GM13977 (cell line): ENCODE measurements around the gene ARHGAP4.

Source experiments
- DNase-seq: peaks from one replicate; pipeline ENCODE4 v3.0.0; 2012; ENCODE audit warnings: low spot score
- in situ Hi-C: fragments of 300-500 bp; cut with MboI; formaldehyde crosslinking; loops from one replicate; pipeline ENCODE4 v1.12.0; 2022; ENCODE audit warnings: low sequenced_read_pairs, low pct_unique_long_range_greater_than_20kb, mixed read lengths, inconsistent platforms; ENCODE audit not compliant: unreplicated experiment
- TF ChIP-seq, protein P1 (sequence below): IDR thresholded peaks from 2 replicates; pipeline ENCODE4 v1.5.1; 2012; ENCODE audit warnings: mild to moderate bottlenecking, control low read depth; ENCODE audit not compliant: insufficient read depth; ENCODE audit errors: extremely low read depth, missing control alignments

Gene ARHGAP4

DNA sequence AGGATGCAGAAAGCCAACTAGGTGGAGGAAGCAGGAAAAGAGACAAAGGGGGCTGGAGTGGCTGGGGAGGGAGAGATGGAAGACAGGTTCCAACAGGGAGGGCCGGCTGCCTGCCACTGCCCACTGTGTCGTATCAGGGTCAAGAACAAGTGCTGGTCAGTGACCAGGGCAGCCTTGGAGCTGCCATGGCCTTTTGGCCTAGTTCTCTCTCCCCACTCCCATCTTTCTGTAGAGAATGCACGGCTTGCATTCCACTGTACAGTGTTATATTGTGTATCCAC, 52.0 kb downstream of the ARHGAP4 start:
- TF ChIP-seq, protein P1, sequence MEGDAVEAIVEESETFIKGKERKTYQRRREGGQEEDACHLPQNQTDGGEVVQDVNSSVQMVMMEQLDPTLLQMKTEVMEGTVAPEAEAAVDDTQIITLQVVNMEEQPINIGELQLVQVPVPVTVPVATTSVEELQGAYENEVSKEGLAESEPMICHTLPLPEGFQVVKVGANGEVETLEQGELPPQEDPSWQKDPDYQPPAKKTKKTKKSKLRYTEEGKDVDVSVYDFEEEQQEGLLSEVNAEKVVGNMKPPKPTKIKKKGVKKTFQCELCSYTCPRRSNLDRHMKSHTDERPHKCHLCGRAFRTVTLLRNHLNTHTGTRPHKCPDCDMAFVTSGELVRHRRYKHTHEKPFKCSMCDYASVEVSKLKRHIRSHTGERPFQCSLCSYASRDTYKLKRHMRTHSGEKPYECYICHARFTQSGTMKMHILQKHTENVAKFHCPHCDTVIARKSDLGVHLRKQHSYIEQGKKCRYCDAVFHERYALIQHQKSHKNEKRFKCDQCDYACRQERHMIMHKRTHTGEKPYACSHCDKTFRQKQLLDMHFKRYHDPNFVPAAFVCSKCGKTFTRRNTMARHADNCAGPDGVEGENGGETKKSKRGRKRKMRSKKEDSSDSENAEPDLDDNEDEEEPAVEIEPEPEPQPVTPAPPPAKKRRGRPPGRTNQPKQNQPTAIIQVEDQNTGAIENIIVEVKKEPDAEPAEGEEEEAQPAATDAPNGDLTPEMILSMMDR: no peak
- DNase-seq: no peak
- in situ Hi-C loops: no loop called here

DNA sequence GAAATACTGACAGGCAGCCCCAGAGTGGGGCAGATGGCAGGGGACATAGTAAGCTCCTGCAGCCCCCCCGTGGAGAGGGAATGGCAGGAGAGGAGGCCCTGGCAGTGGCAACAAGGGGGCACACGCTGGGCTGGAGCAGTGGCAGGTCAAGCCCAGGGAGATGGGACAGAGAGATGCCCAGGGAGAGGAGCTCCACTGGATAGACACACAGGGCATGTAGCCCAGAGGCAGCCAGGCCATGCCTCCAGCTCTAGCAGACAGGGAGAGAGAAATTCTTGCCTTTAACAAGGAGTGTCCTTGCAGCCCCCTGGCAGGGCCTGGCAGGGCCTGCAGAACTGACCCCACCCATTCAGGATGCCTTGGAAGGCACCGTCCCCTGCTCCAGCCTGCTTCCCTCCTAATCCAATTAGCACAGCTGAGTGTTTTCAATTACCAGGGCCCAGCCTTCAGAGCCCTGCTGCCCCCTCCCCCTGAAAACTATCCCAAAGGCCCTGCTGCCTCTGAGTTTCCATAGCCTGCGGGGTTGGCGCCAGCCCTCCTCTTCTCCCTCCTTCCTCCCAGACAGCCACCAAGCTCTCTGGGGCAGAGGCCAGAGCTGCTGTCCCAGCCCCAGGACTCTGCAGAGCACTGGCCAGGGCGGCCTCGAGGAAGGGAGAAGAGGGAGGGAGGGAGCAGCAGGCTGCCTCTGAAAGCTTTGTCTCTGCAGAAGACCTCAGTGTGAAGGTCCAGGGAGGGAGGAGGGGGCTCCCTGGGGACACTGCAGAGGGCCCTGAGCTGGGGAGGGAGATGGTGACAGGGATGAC, 52.6 kb downstream of the ARHGAP4 start:
- in situ Hi-C loops: no loop called here
- peak; percentile 26 for DNase-seq
- TF ChIP-seq, protein P1: no peak

DNA sequence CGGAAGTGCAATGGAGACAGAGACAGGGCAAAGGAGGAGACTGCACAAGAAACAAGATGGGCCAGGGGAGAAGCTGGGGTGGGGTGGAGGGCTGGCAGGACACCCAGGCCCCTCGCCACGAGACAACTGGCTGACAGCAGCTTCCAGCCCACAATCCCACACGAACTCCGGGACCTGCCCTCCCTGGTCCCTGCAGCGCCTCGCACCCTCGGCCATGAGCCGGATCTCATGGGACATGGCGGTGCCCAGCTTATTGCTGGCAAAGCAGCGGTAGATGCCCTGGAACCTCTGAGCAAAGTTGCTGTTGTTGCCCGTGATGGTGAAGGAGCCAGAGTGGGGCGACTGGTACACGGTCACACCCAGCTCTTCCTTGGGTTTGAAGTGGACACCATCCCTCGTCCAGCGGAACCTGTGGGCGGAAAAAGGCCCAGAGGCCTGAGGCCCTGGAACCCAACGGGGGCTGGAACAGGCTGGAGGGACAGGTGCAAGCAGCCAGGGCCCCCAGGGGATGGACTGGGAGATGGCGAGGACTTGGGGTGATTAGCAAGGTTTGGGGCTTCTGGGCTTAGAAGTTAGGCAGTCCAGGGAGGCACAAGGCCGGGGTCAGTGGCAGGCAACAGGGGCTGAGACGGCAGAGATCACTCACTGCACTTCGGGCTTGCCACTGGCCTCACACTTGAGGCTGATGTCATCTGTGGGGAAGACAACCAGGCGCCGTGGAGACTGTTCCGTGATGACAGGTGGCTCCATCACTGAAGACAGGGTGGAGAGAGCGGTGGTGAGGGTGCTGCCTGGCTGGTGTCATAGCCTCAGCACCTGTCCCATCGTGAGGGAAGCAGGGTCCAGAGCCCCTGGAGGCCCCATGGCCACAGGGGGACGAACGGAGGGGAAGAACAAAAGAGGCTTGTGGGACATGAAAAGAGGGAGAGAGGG, 53.9 kb downstream of the ARHGAP4 start:
- DNase-seq: peak; percentile 29
- TF ChIP-seq, protein P1: no peak
- in situ Hi-C loops: no loop called here

DNA sequence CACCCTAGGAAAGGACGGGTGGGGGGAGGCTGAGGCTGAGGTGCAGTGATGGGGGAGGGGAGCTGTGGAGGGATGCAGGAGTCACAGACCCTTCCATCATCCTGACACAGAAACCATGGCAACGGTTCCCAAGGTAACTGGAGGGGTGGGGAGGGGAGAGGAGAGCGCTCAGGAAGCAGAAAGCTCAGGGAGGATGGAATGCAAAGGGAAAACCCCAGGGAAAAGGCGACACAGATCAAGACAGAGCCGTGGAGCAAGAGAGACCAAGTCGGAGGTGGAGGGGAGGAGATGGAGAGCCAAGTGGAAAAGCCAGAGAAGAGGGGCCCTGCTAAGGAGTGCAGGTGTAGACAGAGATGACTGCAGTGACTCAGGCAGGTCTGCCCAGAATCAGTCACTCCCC, 54.6 kb downstream of the ARHGAP4 start:
- TF ChIP-seq, protein P1: no peak
- DNase-seq: no peak
- in situ Hi-C loops: no loop called here

DNA sequence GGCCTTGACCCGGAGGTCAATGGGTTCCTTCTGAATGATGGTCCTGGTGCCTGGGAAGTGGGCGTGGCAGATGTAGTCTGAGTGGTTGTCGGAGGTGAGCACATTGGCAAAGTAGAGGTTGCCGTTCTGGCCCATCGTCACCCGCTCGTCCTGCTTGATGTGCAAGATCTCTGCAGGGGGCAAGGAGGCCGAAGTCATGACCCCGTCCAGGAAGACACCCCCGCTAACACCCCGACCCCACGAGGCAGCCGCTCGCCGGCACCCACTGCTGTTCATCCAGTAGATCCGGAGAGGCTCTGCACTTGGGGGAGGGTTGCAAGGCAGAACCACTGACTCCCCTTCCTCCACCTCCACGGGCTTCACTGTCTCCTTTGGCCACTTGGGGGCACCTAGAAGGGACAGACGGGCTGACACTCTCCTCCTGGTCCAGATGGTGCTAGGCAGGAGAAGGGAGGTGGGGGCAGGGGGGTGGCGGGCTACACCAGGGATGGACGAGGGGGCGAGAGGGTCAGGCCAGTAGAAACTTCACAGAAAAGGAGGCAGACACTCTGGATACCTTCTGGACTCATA, 55.2 kb downstream of the ARHGAP4 start:
- in situ Hi-C loops: no loop called here
- TF ChIP-seq, protein P1: no peak
- DNase-seq: peak; percentile 39

DNA sequence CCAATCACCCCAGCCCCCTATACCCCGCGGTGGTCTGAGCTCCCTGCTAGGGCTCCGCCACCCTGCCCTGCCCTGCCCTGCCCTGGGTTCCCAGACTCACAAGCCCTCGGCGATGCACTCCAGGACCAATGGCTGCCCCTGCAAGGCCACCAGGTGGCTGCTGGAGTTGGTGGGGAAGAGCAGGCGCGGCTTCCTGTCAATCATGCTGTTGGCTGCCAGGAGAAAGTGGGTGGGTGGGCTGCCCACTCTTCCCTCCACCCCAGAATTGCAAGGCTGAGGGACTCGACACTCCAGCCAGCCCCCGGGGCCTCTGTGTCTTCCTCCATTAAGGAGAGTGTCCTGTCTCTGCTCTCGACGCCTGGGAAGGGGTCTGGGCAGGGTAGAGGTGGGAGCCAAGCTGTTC, 55.8 kb downstream of the ARHGAP4 start:
- TF ChIP-seq, protein P1: no peak
- in situ Hi-C loops: no loop called here
- DNase-seq: peak; percentile 18
